Gastroesophageal sphincter (tissue), 4 donors: Measurements from ENCODE around the gene CASP5. TPM values are rescaled to one million over a fixed set of nuclear protein-coding genes. Genes with fewer than 3 reads are reported as not detected.

ENCODE experiments used
- ATAC-seq: fragments of 150-250 bp; one replicate; pipeline ENCODE4 v1.9.1; 2016; ENCODE audit warnings: mild to moderate bottlenecking, moderate library complexity
- H3K27ac ChIP-seq, 4 donors: fragments of 200-600 bp; sonication (generic) in 3 of 4; 1 replicate in 3 of 4; 2 replicates in 1 of 4; pipeline ENCODE4 v1.5.1; 2016 to 2019
- H3K27me3 ChIP-seq: fragments of 200-600 bp; sonication (generic); one replicate; pipeline ENCODE4 v1.5.1; 2019
- H3K36me3 ChIP-seq, 2 donors: fragments of 200-600 bp; sonication (generic); one replicate each; pipeline ENCODE4 v1.5.1; 2019; ENCODE audit warnings: control low read depth in 1 of 2
- H3K4me1 ChIP-seq, 3 donors: fragments of 200-600 bp; sonication (generic); 1 replicate in 2 of 3; 2 replicates in 1 of 3; pipeline ENCODE4 v1.5.1; 2016 to 2019; ENCODE audit warnings: control low read depth in 2 of 3
- H3K4me3 ChIP-seq, 2 donors: fragments of 200-600 bp; sonication (generic); one replicate each; pipeline ENCODE4 v1.5.1; 2019; ENCODE audit warnings: mild to moderate bottlenecking in 1 of 2, moderate library complexity in 1 of 2
- H3K9me3 ChIP-seq, 3 donors: fragments of 200-600 bp; sonication (generic); one replicate each; pipeline ENCODE4 v1.5.1; 2017 to 2019; ENCODE audit warnings: control low read depth in 2 of 3
- CTCF ChIP-seq, 4 experiments: fragments of 200-600 bp in 2 of 4; fragments of 450-650 bp in 2 of 4; sonication (generic) in 1 of 4; IDR thresholded peaks; one replicate each; pipeline ENCODE4 v1.5.1; 2017 to 2019; ENCODE audit warnings: antibody characterized with exemption in 4 of 4, mild to moderate bottlenecking in 2 of 4, moderate library complexity in 2 of 4
- EP300 ChIP-seq: sonication (generic); formaldehyde crosslinking; IDR thresholded peaks from one replicate; pipeline ENCODE4 v1.6.1; 2017; ENCODE audit warnings: antibody characterized with exemption, mild to moderate bottlenecking
- POLR2A ChIP-seq, 2 donors: fragments of 450-650 bp; IDR thresholded peaks; one replicate each; pipeline ENCODE4 v1.6.1; 2017; ENCODE audit warnings: antibody characterized with exemption in 2 of 2, mild to moderate bottlenecking in 2 of 2, moderate library complexity in 1 of 2
- POLR2AphosphoS5 ChIP-seq: sonication (generic); formaldehyde crosslinking; IDR thresholded peaks from one replicate; pipeline ENCODE4 v1.6.1; 2017; ENCODE audit warnings: antibody characterized with exemption
- WGBS, 2 donors: methylation state at CpG; one replicate each; pipeline ENCODE4 v1.1.5; 2018; ENCODE audit warnings: low coverage in 1 of 2; 5-methylcytosine and 5-hydroxymethylcytosine counted together
- total RNA-seq, 4 donors: library from RNA; depleted of rRNA; stranded (reverse); fragments of >200 nt; gene quantifications; one replicate each; pipeline ENCODE4 v1.1.0, GENCODE V29; 2016

The CASP5 gene
- total RNA-seq, 4 donors from 2014 or later, result 0.67 TPM; not detected in 3

GRCh38 chr11:105004021-105004420 is 18.9 kb downstream of the CASP5 start:
- H3K4me1 ChIP-seq, result no peaks in the 10 kb centered on the region
- TF ChIP-seq CTCF (IDR thresholded peaks at IDR 0.05), result no peak
- TF ChIP-seq EP300, result no peak
- TF ChIP-seq POLR2AphosphoS5, result no peak
- no peak overlapping the region for H3K4me3 ChIP-seq
- H3K36me3 ChIP-seq, result no peaks in the 10 kb centered on the region
- WGBS, 2 donors, result 65% methylated on average over 3 of the region's 3 CpGs
- no peaks in the 10 kb centered on the region for H3K27me3 ChIP-seq
- no peaks in the 10 kb centered on the region for H3K9me3 ChIP-seq
- no peak overlapping the region for H3K27ac ChIP-seq
- peak; percentile 83 for ATAC-seq

- 54 to 73% methylated on average over 2 of the region's 2 CpGs for WGBS, 2 donors
- TF ChIP-seq CTCF (IDR thresholded peaks at IDR 0.05) (no peak), POLR2A (IDR thresholded peaks at IDR 0.05) (no peak), EP300 (no peak), POLR2AphosphoS5 (no peak)
- Histone ChIP-seq H3K4me3 (no peak overlapping the region), H3K9me3 (no peaks in the 10 kb centered on the region), H3K27me3 (no peaks in the 10 kb centered on the region), H3K27ac (no peak overlapping the region), H3K36me3 (no peaks in the 10 kb centered on the region), H3K4me1 (no peaks in the 10 kb centered on the region)
- ATAC-seq, result no peak
These were observed 19.8 kb downstream of the CASP5 start for GRCh38 chr11:105003151-105003550.

GRCh38 chr11:105000797-105001196 is 22.2 kb downstream of the CASP5 start:
- Histone ChIP-seq H3K36me3 (no peaks in the 10 kb centered on the region), H3K27me3 (no peaks in the 10 kb centered on the region), H3K9me3 (no peaks in the 10 kb centered on the region), H3K4me1 (no peaks in the 10 kb centered on the region), H3K4me3 (no peak overlapping the region), H3K27ac (no peak overlapping the region)
- no peak for ATAC-seq
- TF ChIP-seq POLR2A (IDR thresholded peaks at IDR 0.05) (no peak), CTCF (IDR thresholded peaks at IDR 0.05) (peak in 2 of 4 experiments; percentile 8 to 48)
- 61 to 80% methylated on average over 6 to 7 of the region's 7 CpGs for WGBS, 2 donors

- WGBS, 2 donors, result 86 to 94% methylated on average over 1 to 5 of the region's 5 CpGs
- H3K27me3 ChIP-seq, result no peaks in the 10 kb centered on the region
- no peak overlapping the region for H3K27ac ChIP-seq
- H3K36me3 ChIP-seq, result no peaks in the 10 kb centered on the region
- H3K4me3 ChIP-seq, result no peak overlapping the region
- no peaks in the 10 kb centered on the region for H3K4me1 ChIP-seq
- no peaks in the 10 kb centered on the region for H3K9me3 ChIP-seq
- no peak for ATAC-seq
- TF ChIP-seq EP300 (no peak), CTCF (IDR thresholded peaks at IDR 0.05) (no peak), POLR2A (IDR thresholded peaks at IDR 0.05) (no peak), POLR2AphosphoS5 (no peak)
These were observed 22.8 kb downstream of the CASP5 start for GRCh38 chr11:105000167-105000566.

- Histone ChIP-seq H3K27ac (no peak overlapping the region), H3K9me3 (no peaks in the 10 kb centered on the region), H3K4me1 (no peaks in the 10 kb centered on the region), H3K27me3 (no peaks in the 10 kb centered on the region), H3K4me3 (no peak overlapping the region), H3K36me3 (no peaks in the 10 kb centered on the region)
- TF ChIP-seq CTCF (IDR thresholded peaks at IDR 0.05) (no peak), POLR2A (IDR thresholded peaks at IDR 0.05) (no peak), EP300 (no peak), POLR2AphosphoS5 (no peak)
- ATAC-seq, result no peak
- 65 to 75% methylated on average over 1 of the region's 1 CpG for WGBS, 2 donors
These were observed 23.2 kb downstream of the CASP5 start for GRCh38 chr11:104999721-105000120.
